Prostate gland (tissue), 2 donors: ENCODE measurements around the gene ATP5MC3.

Source experiments
- CTCF ChIP-seq, 4 experiments: fragments of 200-600 bp in 2 of 4; fragments of 450-650 bp in 2 of 4; sonication (generic) in 2 of 4; IDR thresholded peaks; 1 replicate in 3 of 4; 2 replicates in 1 of 4; pipeline ENCODE4 v1.5.1; 2016 to 2019; ENCODE audit warnings: antibody characterized with exemption in 4 of 4, mild to moderate bottlenecking in 2 of 4, moderate library complexity in 2 of 4
- POLR2A ChIP-seq: fragments of 450-650 bp; IDR thresholded peaks from one replicate; pipeline ENCODE4 v1.6.1; 2016; ENCODE audit warnings: antibody characterized with exemption, mild to moderate bottlenecking
- POLR2AphosphoS5 ChIP-seq: sonication (generic); formaldehyde crosslinking; IDR thresholded peaks from one replicate; pipeline ENCODE4 v1.6.1; 2017; ENCODE audit warnings: antibody characterized with exemption

- no peak for TF ChIP-seq CTCF (IDR thresholded peaks at IDR 0.05)
- no peak for TF ChIP-seq POLR2AphosphoS5
- no peak for TF ChIP-seq POLR2A
Observed at GRCh38 chr2:175140332-175140731, 41.2 kb downstream of the ATP5MC3 start.
